Subcutaneous abdominal adipose tissue (tissue), 5 donors: ENCODE measurements around the gene RYR1.
"Not testable (repeated sequence)": the region's sequence is repeated elsewhere in the genome, so short reads cannot be mapped to it uniquely, and the experiment has no call there.

Experiments
- H3K27ac ChIP-seq: one replicate; pipeline ENCODE4 v1.7.0; 2013; ENCODE audit warnings: low read depth, mild to moderate bottlenecking, inconsistent platforms, low read length, moderate library complexity
- H3K27me3 ChIP-seq, 5 donors: one replicate each; pipeline ENCODE4 v1.7.0; 2013; ENCODE audit warnings: low read length in 5 of 5, inconsistent platforms in 1 of 5; ENCODE audit not compliant: control insufficient read depth in 5 of 5, insufficient read depth in 4 of 5
- H3K36me3 ChIP-seq, 5 donors: one replicate each; pipeline ENCODE4 v1.7.0; 2013; ENCODE audit warnings: low read length in 5 of 5; ENCODE audit not compliant: control insufficient read depth in 5 of 5, insufficient read depth in 5 of 5
- H3K4me1 ChIP-seq, 5 donors: one replicate each; pipeline ENCODE4 v1.7.0; 2013; ENCODE audit warnings: low read length in 5 of 5, mild to moderate bottlenecking in 3 of 5, moderate library complexity in 1 of 5; ENCODE audit not compliant: control insufficient read depth in 5 of 5, insufficient read depth in 5 of 5
- H3K4me3 ChIP-seq, 5 donors: one replicate each; pipeline ENCODE4 v1.7.0; 2013; ENCODE audit warnings: low read length in 5 of 5, low read depth in 1 of 5
- H3K9ac ChIP-seq, 5 donors: one replicate each; pipeline ENCODE4 v1.7.0; 2013; ENCODE audit warnings: low read length in 5 of 5, mild to moderate bottlenecking in 4 of 5, moderate library complexity in 3 of 5
- H3K9me3 ChIP-seq, 5 donors: one replicate each; pipeline ENCODE4 v1.7.0; 2013; ENCODE audit warnings: low read length in 5 of 5; ENCODE audit not compliant: control insufficient read depth in 5 of 5
- donor health status: healthy.
- donor health status: healthy.
- donor health status: healthy.
- donor health status: healthy.
- donor health status: healthy.

Gene RYR1

GRCh38 chr19:38506375-38506722 lies 72.9 kb downstream of the RYR1 start:
- Histone ChIP-seq H3K27me3 (peaks cover 0 to 5% (median 0%) of the 10 kb centered on the region in 5 donors), H3K36me3 (peaks cover 0 to 13% (median 0%) of the 10 kb centered on the region in 5 donors), H3K27ac (no peak overlapping the region), H3K9ac (no peak overlapping the region), H3K9me3 (no peaks in the 10 kb centered on the region), H3K4me1 (peaks cover 0 to 4% (median 0%) of the 10 kb centered on the region in 5 donors), H3K4me3 (no peak overlapping the region)

- H3K27ac ChIP-seq, result no peak overlapping the region
- H3K9ac ChIP-seq, result no peak overlapping the region
- H3K9me3 ChIP-seq, result no peaks in the 10 kb centered on the region
- peaks cover 0 to 13% (median 0%) of the 10 kb centered on the region in 5 donors for H3K36me3 ChIP-seq
- H3K27me3 ChIP-seq, result peaks cover 0 to 7% (median 0%) of the 10 kb centered on the region in 5 donors
- H3K4me3 ChIP-seq, result no peak overlapping the region
- H3K4me1 ChIP-seq, result peaks cover 0 to 4% (median 0%) of the 10 kb centered on the region in 5 donors
These were observed 73.4 kb downstream of the RYR1 start for GRCh38 chr19:38506723-38507550.

GRCh38 chr19:38507551-38508127 lies 74.1 kb downstream of the RYR1 start:
- Histone ChIP-seq H3K4me1 (peaks cover 0 to 4% (median 0%) of the 10 kb centered on the region in 5 donors), H3K4me3 (no peak overlapping the region), H3K27ac (no peak overlapping the region), H3K36me3 (peaks cover 0 to 18% (median 0%) of the 10 kb centered on the region in 5 donors), H3K27me3 (peaks cover 0 to 11% (median 0%) of the 10 kb centered on the region in 5 donors), H3K9me3 (no peaks in the 10 kb centered on the region), H3K9ac (no peak overlapping the region)

- Histone ChIP-seq H3K4me1 (peaks cover 0 to 4% (median 0%) of the 10 kb centered on the region in 5 donors), H3K36me3 (peaks cover 0 to 18% (median 0%) of the 10 kb centered on the region in 5 donors), H3K27me3 (peaks cover 0 to 11% (median 0%) of the 10 kb centered on the region in 5 donors), H3K9ac (no peak overlapping the region), H3K9me3 (no peaks in the 10 kb centered on the region), H3K4me3 (no peak overlapping the region), H3K27ac (no peak overlapping the region)
These were observed 75.0 kb downstream of the RYR1 start for GRCh38 chr19:38508507-38508906.

- peaks cover 0 to 18% (median 0%) of the 10 kb centered on the region in 5 donors for H3K36me3 ChIP-seq
- no peaks in the 10 kb centered on the region for H3K9me3 ChIP-seq
- no peak overlapping the region for H3K27ac ChIP-seq
- H3K4me3 ChIP-seq, result no peak overlapping the region
- H3K9ac ChIP-seq, result no peak overlapping the region
- H3K27me3 ChIP-seq, result peaks cover 0 to 11% (median 0%) of the 10 kb centered on the region in 5 donors
- H3K4me1 ChIP-seq, result peaks cover 0 to 4% (median 0%) of the 10 kb centered on the region in 5 donors
These were observed 75.5 kb downstream of the RYR1 start for GRCh38 chr19:38509027-38509426.

GRCh38 chr19:38511074-38511708 lies 77.7 kb downstream of the RYR1 start:
- peaks cover 0 to 11% (median 3%) of the 10 kb centered on the region in 5 donors for H3K27me3 ChIP-seq
- peaks cover 0 to 11% (median 0%) of the 10 kb centered on the region in 5 donors for H3K4me1 ChIP-seq
- no peaks in the 10 kb centered on the region for H3K9me3 ChIP-seq
- peaks cover 0 to 11% (median 0%) of the 10 kb centered on the region in 5 donors for H3K36me3 ChIP-seq
- H3K27ac ChIP-seq, result no peak overlapping the region
- no peak overlapping the region for H3K4me3 ChIP-seq
- H3K9ac ChIP-seq, result no peak overlapping the region

- Histone ChIP-seq H3K4me1 (peaks cover 0 to 8% (median 0%) of the 10 kb centered on the region in 5 donors), H3K4me3 (no peak overlapping the region), H3K9ac (no peak overlapping the region), H3K9me3 (no peaks in the 10 kb centered on the region), H3K36me3 (peaks cover 0 to 11% (median 0%) of the 10 kb centered on the region in 5 donors), H3K27me3 (peaks cover 0 to 11% (median 3%) of the 10 kb centered on the region in 5 donors), H3K27ac (no peak overlapping the region)
These were observed 78.8 kb downstream of the RYR1 start for GRCh38 chr19:38512277-38512676.

- H3K9me3 ChIP-seq, H3K4me3 ChIP-seq, H3K9ac ChIP-seq, H3K27ac ChIP-seq, H3K36me3 ChIP-seq, H3K4me1 ChIP-seq: not testable (repeated sequence)
- peaks cover 0 to 11% (median 3%) of the 10 kb centered on the region in 5 donors for H3K27me3 ChIP-seq
These were observed 79.7 kb downstream of the RYR1 start for GRCh38 chr19:38513156-38513555.

GRCh38 chr19:38513762-38514167 lies 80.3 kb downstream of the RYR1 start:
- Histone ChIP-seq H3K9ac (no peak overlapping the region), H3K27me3 (peaks cover 0 to 8% (median 3%) of the 10 kb centered on the region in 5 donors), H3K4me3 (no peak overlapping the region), H3K36me3 (peaks cover 0 to 9% (median 0%) of the 10 kb centered on the region in 5 donors), H3K4me1 (peaks cover 0 to 8% (median 0%) of the 10 kb centered on the region in 5 donors), H3K9me3 (no peaks in the 10 kb centered on the region), H3K27ac (no peak overlapping the region)
